H1 (cell line): Measurements from ENCODE around the gene PINK1.

Source experiments
- CTCF ChIP-seq, 3 experiments: IDR thresholded peaks; 1 replicate in 2 of 3; 2 replicates in 1 of 3; pipeline versions ENCODE4 v1.5.1 to v1.6.1; 2011; ENCODE audit warnings: low read length in 3 of 3, mild to moderate bottlenecking in 3 of 3, inconsistent platforms in 2 of 3, low read depth in 1 of 3, moderate library complexity in 1 of 3; ENCODE audit not compliant: insufficient read depth in 1 of 3; ENCODE audit errors: control extremely low read depth in 1 of 3
- POLR2A ChIP-seq, 2 experiments: IDR thresholded peaks; 1 replicate in 1 of 2; 2 replicates in 1 of 2; pipeline ENCODE4 v1.6.1; 2011; ENCODE audit warnings: low read depth in 2 of 2, low read length in 2 of 2, mild to moderate bottlenecking in 2 of 2; ENCODE audit errors: control extremely low read depth in 1 of 2
- TF ChIP-seq, protein P1 (sequence below): IDR thresholded peaks from 2 replicates; pipeline ENCODE4 v1.6.1; 2011; ENCODE audit warnings: low read length, improper control_type of control experiment

GRCh38 chr1:20670936-20671335 lies 37.7 kb downstream of the PINK1 start:
- TF ChIP-seq CTCF (IDR thresholded peaks at IDR 0.05; ENCODE audit: control extremely low read depth in 1 of 3, insufficient read depth in 1 of 3, low read depth in 1 of 3, low read length in 3 of 3) (no peak), POLR2A (IDR thresholded peaks at IDR 0.05; ENCODE audit: control extremely low read depth in 1 of 2, low read depth in 2 of 2, low read length in 2 of 2) (no peak)
- TF ChIP-seq, protein P1, sequence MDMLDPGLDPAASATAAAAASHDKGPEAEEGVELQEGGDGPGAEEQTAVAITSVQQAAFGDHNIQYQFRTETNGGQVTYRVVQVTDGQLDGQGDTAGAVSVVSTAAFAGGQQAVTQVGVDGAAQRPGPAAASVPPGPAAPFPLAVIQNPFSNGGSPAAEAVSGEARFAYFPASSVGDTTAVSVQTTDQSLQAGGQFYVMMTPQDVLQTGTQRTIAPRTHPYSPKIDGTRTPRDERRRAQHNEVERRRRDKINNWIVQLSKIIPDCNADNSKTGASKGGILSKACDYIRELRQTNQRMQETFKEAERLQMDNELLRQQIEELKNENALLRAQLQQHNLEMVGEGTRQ, result no peak
